Measurements from ENCODE around the gene IRF3. TPM values are rescaled to one million over a fixed set of nuclear protein-coding genes. Genes with fewer than 3 reads are reported as not detected.

IRF3 gene
- total RNA-seq, 1 donor from 2014 or later, result 110 TPM

DNA sequence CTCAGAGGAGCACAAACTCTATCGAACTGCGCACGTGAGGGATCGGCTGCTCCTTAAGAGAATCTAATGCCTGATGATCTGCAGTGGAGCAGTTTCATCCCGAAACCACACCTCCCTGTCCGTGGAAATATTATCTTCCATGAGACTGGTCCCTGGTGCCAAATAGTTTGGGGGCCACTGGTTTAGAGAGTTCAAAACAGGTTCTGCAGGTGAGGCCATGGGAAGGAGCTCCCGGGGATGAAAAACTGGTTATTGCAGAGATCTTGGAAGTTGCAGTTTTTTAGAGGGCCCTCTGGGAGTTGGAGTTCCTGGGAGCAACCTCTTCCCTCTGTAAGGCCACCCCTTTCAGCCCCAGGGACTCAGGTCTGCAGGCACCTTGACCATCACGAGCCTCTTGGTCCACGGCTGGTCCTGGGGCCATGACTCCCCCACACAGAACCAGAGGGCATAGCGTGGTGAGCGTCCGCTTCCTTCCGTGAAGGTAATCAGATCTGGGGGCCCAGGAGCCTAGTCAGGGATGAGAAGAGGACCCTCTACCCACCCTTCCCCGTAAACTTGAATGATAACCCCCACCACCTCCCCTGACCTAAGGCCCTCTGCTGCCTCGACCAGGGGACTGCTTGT, 5.2 kb downstream of the IRF3 start:
- H3K27me3 Mint-ChIP-seq, result no peaks in the 10 kb centered on the region
- H3K36me3 Mint-ChIP-seq (ENCODE audit: insufficient read depth), result peaks cover 17% of the 10 kb centered on the region
- peaks cover 10% of the 10 kb centered on the region for H3K4me1 Mint-ChIP-seq (ENCODE audit: low read depth)
- H3K4me3 Mint-ChIP-seq (ENCODE audit: low read depth), result no peak overlapping the region
- DNase-seq (ENCODE audit: low spot score, unreplicated experiment), result no peak
- TF ChIP-seq, protein P1, sequence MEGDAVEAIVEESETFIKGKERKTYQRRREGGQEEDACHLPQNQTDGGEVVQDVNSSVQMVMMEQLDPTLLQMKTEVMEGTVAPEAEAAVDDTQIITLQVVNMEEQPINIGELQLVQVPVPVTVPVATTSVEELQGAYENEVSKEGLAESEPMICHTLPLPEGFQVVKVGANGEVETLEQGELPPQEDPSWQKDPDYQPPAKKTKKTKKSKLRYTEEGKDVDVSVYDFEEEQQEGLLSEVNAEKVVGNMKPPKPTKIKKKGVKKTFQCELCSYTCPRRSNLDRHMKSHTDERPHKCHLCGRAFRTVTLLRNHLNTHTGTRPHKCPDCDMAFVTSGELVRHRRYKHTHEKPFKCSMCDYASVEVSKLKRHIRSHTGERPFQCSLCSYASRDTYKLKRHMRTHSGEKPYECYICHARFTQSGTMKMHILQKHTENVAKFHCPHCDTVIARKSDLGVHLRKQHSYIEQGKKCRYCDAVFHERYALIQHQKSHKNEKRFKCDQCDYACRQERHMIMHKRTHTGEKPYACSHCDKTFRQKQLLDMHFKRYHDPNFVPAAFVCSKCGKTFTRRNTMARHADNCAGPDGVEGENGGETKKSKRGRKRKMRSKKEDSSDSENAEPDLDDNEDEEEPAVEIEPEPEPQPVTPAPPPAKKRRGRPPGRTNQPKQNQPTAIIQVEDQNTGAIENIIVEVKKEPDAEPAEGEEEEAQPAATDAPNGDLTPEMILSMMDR (IDR thresholded peaks at IDR 0.05; ENCODE audit: unreplicated experiment), result no peak
- H3K9me3 Mint-ChIP-seq (ENCODE audit: low read depth), result no peaks in the 10 kb centered on the region
- H3K27ac Mint-ChIP-seq, result peak overlapping the region; percentile 56

DNA sequence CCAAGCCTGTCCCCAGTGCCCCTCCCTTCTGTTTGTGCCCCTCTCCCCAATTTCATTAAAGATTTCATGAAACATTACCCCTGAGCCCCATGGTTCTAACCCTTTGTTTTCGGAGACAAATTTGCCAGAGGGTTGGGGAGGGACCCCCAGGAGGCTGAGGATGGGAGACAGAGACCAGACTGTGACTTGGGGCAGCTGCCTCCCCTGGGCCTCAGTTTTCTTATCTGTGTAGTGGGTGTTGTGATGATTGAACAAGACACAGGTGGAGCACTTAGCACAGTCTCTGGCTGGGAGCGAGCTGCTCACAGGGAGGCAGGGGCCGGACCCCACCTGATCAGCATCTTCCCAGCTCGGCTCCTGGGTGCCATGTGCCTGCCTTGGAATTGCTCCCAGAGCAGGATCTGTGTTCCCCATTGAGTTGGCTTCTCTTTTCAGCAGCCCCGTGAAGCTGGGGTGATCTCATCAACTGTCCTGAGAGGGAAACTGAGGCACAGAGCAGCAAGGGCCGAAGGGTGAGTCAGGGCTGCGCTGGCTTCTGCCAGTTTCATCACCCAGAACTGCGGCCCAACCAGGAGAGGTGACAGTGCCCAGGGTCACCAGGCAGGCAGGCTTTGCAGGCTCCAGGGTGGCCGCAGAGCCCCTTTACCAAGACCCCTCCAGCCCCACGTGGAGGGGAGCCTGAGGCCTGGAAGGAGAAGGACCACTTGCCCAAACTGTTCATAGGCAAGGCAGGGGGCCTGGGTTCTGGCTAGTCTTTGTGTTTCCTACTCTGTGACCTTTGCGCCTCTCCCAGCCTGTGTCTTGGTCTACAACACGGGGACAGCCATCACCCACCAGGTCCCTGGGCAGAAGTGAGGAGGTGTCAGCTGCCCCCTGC, 6.9 kb downstream of the IRF3 start:
- TF ChIP-seq, protein P1 (IDR thresholded peaks at IDR 0.05; ENCODE audit: unreplicated experiment), result no peak
- Mint-ChIP-seq H3K9me3 (ENCODE audit: low read depth) (no peaks in the 10 kb centered on the region), H3K36me3 (ENCODE audit: insufficient read depth) (peaks cover 22% of the 10 kb centered on the region), H3K27ac (peak overlapping the region; percentile 20), H3K4me3 (ENCODE audit: low read depth) (no peak overlapping the region), H3K4me1 (ENCODE audit: low read depth) (no peaks in the 10 kb centered on the region), H3K27me3 (no peaks in the 10 kb centered on the region)
- no peak for DNase-seq (ENCODE audit: low spot score, unreplicated experiment)

DNA sequence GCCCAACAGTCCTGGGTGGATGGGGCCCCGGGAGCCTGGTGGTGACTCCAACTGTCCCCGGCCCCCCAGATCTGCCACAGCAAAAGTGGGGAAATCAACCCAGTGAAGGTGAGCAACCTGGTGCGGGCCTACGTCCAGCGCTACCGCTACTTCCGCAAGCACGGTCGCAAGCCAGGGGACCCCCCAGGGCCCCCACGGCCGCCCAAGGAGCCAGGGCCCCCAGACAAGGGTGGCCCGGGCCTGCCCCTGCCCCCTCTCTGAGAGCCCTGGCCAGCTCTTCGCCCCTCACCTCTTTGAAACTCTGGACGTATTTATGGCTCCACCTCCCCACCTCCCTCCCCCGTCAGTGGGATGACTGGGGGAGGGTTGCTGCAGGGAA, 7.5 kb downstream of the IRF3 start:
- Mint-ChIP-seq H3K4me1 (ENCODE audit: low read depth) (no peaks in the 10 kb centered on the region), H3K27ac (no peak overlapping the region), H3K36me3 (ENCODE audit: insufficient read depth) (peaks cover 22% of the 10 kb centered on the region), H3K4me3 (ENCODE audit: low read depth) (no peak overlapping the region), H3K27me3 (no peaks in the 10 kb centered on the region), H3K9me3 (ENCODE audit: low read depth) (no peaks in the 10 kb centered on the region)
- TF ChIP-seq, protein P1 (IDR thresholded peaks at IDR 0.05; ENCODE audit: unreplicated experiment), result no peak
- DNase-seq (ENCODE audit: low spot score, unreplicated experiment), result no peak

DNA sequence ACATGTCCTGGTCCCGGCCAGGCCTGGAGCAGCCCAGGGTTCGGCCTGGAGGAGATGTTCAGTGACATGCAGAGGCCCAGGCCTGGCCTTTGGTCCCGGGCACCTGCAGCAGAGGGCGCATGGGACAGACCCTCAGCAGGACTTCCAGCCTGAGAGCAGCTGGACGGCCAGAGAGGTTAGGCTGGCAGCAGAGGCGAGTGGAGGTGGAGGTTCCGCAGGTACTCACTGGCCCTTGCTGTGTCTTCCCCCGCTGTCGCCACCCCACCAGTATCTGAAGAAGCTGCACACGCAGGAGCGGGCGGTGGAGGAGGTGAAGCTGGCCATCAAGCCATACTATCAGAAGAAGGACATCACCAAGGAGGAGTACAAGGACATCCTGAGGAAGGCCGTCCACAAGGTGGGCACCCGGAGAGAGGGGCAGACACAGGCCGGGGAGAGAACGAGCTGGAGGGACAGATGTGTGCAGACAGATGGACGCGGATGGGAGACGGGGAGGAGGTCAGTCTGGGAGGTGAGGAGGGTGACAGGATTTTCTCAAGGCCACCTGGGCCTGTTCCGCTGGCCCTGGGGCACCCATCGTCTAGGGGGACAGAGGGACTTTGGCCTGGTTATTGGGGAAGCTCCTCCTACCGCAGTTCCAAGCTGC, 8.0 kb downstream of the IRF3 start:
- H3K36me3 Mint-ChIP-seq (ENCODE audit: insufficient read depth), result peaks cover 22% of the 10 kb centered on the region
- no peaks in the 10 kb centered on the region for H3K27me3 Mint-ChIP-seq
- DNase-seq (ENCODE audit: low spot score, unreplicated experiment), result no peak
- H3K9me3 Mint-ChIP-seq (ENCODE audit: low read depth), result no peaks in the 10 kb centered on the region
- no peak overlapping the region for H3K27ac Mint-ChIP-seq
- TF ChIP-seq, protein P1 (IDR thresholded peaks at IDR 0.05; ENCODE audit: unreplicated experiment), result no peak
- H3K4me3 Mint-ChIP-seq (ENCODE audit: low read depth), result no peak overlapping the region
- H3K4me1 Mint-ChIP-seq (ENCODE audit: low read depth), result no peaks in the 10 kb centered on the region

DNA sequence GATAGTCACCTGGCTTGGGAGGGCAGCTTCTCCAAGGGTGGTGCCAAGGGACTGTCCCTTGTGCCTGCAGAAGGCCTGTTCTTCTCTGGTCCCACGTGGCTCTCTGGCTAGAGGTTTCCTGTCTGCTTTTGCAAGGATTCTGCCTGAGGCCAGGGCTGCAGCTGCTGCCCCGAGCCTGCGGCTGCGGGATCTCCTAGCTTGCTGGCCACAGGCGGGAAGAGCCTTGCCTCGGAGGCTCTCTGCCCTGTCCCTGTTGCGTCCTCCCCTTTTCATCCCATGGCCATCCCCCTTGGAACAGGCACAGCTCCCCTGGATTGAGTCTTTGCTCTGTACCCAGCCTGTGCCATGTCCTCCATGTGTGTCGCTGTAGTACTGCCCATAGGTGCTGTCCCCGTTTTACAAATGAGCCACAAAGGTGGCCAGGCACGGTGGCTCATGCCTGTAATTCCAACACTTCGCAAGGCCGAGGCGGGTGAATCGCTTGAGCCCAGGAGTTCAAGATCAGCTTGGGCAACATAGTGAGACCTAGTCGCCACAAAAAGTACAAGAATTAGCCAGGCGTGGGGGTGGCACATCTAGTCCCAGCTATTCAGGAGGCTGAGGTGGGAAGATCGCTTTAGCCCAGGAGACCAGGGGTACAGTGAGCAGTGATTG, 9.1 kb downstream of the IRF3 start:
- Mint-ChIP-seq H3K4me1 (ENCODE audit: low read depth) (no peaks in the 10 kb centered on the region), H3K36me3 (ENCODE audit: insufficient read depth) (peaks cover 22% of the 10 kb centered on the region), H3K27me3 (no peaks in the 10 kb centered on the region), H3K9me3 (ENCODE audit: low read depth) (no peaks in the 10 kb centered on the region), H3K27ac (peak overlapping the region; percentile 41), H3K4me3 (ENCODE audit: low read depth) (no peak overlapping the region)
- DNase-seq (ENCODE audit: low spot score, unreplicated experiment), result no peak
- TF ChIP-seq, protein P1 (IDR thresholded peaks at IDR 0.05; ENCODE audit: unreplicated experiment), result no peak
